Stimulated activated memory B cell treated with anti-CD40 and anti-IgM and Interleukin-4, amounts not matched to agents 10 μg/mL and 1 μg/mL and 100 μg/mL, for 72 hours (primary cell): ENCODE results near the gene ELMO2.

Experiments used
- ATAC-seq: fragments of 150-1000 bp; cut with Tn5 transposase; 2 replicates; pipeline ENCODE4 v1.10.0; 2021
- H3K27ac Mint-ChIP-seq: one replicate; pipeline ENCODE4 v1.8.0; 2022; ENCODE audit warnings: mild to moderate bottlenecking, mixed read lengths
- H3K27me3 Mint-ChIP-seq: one replicate; pipeline ENCODE4 v1.8.0; 2022; ENCODE audit warnings: mixed read lengths
- H3K36me3 Mint-ChIP-seq: one replicate; pipeline ENCODE4 v1.8.0; 2022; ENCODE audit warnings: mixed read lengths
- H3K4me1 Mint-ChIP-seq: one replicate; pipeline ENCODE4 v1.8.0; 2022; ENCODE audit warnings: mixed read lengths
- H3K4me3 Mint-ChIP-seq: one replicate; pipeline ENCODE4 v1.8.0; 2022; ENCODE audit warnings: mild to moderate bottlenecking, moderate library complexity, mixed read lengths
- H3K9me3 Mint-ChIP-seq: one replicate; pipeline ENCODE4 v1.8.0; 2022; ENCODE audit warnings: mixed read lengths

Gene ELMO2

DNA sequence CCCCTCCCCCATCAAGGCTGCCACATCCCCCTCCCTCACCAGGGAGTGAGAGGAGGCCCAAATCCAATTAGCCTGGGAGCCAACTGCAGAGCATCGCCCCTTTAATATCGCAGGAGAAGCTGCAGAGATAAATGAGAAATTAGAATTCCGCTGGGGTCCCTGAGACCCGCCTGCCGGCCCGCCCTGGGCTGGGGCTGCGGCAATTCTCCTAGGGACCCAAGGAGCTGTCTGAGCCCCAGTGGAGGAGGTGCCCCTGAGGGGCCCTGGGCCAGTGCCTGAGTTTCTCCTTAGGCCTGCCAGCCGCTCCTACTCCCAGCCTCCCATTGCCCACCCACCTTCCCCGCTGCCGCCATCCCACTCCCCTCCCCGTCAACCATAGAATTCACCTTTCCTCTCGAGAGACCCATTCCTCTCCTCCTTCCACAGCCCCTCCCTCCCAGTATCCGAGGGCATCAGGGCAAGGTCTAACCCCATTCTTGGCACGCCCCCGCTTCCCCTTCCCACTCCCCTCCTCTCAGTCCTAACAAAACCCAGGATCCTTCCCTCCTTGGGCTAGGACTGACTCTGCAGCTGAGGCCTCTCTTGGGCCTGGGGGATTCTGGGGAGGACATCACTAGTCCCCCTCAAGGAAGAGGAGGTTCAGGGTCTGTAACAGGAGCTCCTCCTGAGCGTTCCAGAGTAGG lies 78.1 kb downstream of the ELMO2 start:
- Mint-ChIP-seq H3K4me3 (no peak overlapping the region), H3K9me3 (no peaks in the 10 kb centered on the region), H3K36me3 (no peaks in the 10 kb centered on the region), H3K27me3 (peaks cover 51% of the 10 kb centered on the region), H3K4me1 (no peaks in the 10 kb centered on the region), H3K27ac (no peak overlapping the region)
- no peak for ATAC-seq

DNA sequence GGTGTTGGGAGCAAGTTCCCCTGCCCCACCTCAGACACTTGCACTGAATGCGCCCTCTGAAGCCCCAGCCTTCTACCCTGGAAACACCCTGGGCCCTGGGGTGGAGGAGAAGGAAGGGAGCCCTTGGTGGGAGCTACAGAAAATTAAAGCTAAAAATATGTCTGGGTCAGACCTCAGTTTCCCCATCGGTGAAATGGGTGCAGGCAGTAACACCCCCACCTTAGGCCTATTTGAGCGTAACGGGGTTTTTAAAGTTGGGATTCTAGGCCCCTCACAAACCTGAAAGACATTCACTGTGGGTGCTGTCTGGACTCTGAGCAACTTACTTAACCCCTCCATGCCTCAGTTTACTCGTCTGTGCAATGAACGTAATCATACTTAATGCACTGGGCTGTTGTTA lies 78.9 kb downstream of the ELMO2 start:
- Mint-ChIP-seq H3K4me1 (no peaks in the 10 kb centered on the region), H3K27me3 (peaks cover 54% of the 10 kb centered on the region), H3K4me3 (no peak overlapping the region), H3K9me3 (no peaks in the 10 kb centered on the region), H3K27ac (no peak overlapping the region), H3K36me3 (no peaks in the 10 kb centered on the region)
- ATAC-seq: no peak

DNA sequence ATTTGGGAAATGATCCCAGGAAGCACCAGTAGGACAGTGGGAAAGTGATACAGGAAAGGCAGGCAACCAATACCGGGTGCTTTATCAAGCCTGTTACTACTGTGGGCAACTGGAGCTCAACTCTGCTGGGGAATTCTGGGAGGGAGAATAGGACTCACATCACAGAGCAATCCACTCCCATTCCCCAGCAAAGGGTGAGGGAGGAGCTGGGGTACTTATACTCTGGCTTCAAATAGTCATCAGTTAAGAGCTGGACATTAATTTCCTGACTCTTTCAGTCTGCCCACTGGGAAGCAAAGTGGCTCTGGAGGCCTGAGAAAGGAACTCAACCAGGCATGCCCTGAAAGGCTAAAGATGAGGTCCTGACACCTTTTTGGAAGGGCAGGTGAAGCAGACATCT lies 80.6 kb downstream of the ELMO2 start:
- Mint-ChIP-seq H3K27me3 (peaks cover 54% of the 10 kb centered on the region), H3K9me3 (no peaks in the 10 kb centered on the region), H3K4me1 (no peaks in the 10 kb centered on the region), H3K36me3 (no peaks in the 10 kb centered on the region), H3K27ac (no peak overlapping the region), H3K4me3 (no peak overlapping the region)
- no peak for ATAC-seq

DNA sequence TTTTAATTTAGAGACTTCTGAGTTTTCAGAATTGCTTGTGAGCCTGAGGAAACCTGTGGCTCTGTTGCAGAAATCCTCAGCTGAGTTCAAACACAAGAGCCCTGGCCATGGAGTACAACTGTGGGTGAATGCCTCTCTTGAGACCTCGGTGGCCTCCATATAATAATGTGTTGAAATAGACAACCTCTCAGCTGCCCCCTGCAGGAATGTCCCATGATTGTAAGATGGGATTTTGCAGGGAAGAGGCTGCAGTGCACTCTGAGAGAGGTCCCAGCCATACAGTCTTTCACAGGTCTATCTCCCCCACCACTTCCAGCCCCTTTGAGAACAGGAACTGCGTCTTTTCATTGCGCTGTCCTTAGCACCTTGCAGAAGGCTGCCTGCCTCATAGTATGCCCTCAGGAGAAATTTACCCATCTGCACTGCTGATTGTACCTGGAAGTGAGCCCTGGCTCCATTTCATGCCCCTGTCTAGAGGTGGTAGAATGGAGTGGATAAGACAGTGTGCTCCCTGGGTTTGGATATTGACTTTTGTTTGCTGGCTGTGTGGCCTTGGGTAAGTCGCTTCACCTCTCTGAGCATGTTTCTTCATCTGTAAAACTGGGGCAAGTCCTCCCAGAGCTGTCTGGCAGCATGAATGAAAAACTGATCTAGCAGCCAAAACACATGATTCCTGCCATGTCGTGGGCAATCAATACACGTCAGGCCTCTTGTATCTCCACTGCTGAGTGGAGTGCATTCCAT lies 81.3 kb downstream of the ELMO2 start:
- no peak overlapping the region for H3K4me3 Mint-ChIP-seq
- peaks cover 55% of the 10 kb centered on the region for H3K27me3 Mint-ChIP-seq
- no peaks in the 10 kb centered on the region for H3K4me1 Mint-ChIP-seq
- no peaks in the 10 kb centered on the region for H3K9me3 Mint-ChIP-seq
- ATAC-seq: no peak
- H3K36me3 Mint-ChIP-seq: no peaks in the 10 kb centered on the region
- no peak overlapping the region for H3K27ac Mint-ChIP-seq

DNA sequence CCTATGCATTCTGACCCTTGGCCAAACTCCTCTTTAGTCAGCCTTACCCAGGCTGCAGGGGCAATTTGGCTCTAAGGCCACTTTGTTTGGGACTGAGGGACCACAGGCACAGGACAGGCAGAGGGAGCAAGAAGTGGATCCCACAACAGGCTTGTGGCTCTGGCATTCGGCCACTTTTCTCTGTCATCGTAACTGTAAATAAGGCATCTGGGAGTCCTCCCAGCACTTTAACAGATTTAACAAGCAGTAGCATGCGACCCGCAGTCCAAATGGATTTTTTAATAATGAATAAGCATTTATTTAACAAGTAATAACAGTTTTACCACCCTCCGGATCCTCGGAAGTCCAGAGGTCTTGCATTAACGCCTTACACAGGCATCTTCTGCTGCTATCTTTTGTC lies 82.0 kb downstream of the ELMO2 start:
- ATAC-seq: no peak
- Mint-ChIP-seq H3K4me1 (no peaks in the 10 kb centered on the region), H3K27ac (no peak overlapping the region), H3K9me3 (no peaks in the 10 kb centered on the region), H3K4me3 (no peak overlapping the region), H3K27me3 (peaks cover 54% of the 10 kb centered on the region), H3K36me3 (no peaks in the 10 kb centered on the region)

DNA sequence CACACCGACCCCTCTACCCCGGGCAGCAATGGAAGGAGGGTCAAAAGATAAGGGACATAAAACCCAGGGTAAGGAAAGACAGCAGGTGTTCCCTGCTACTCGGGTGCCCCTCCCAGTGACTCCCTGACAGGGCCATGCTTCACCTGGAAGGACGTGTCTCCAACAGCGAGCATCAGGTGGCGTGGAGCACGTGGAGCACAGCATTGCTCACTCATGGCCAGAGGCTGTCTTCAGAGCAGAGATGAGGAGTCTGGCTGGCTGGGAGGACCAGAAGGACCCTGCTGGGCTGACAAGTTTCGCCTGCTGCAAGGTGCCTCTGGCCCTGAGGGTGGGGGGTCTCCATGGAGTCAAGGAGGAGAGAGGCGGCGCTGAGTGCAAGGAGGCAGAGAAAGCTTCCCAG lies 82.9 kb downstream of the ELMO2 start:
- Mint-ChIP-seq H3K27me3 (peaks cover 54% of the 10 kb centered on the region), H3K4me1 (no peaks in the 10 kb centered on the region), H3K36me3 (no peaks in the 10 kb centered on the region), H3K9me3 (no peaks in the 10 kb centered on the region), H3K4me3 (no peak overlapping the region), H3K27ac (no peak overlapping the region)
- no peak for ATAC-seq

DNA sequence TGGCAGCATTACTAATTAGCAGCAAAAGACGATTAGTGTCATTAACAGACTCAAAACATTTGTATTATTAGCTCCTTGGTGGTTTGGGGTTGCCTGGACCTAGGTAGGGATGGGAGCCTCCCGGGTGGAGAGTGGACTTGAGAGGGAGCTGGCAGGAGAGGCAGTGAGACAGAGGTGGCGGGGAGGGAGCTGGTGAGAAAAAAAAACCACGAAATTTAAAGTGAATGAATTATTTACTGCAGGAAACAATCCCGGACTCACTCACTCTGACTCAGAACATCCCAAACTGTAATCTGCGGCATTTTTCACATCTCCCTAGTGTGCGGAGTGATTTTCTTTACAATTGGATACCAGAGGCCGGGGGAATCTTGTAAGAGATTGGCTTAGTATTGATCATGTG lies 83.8 kb downstream of the ELMO2 start:
- no peak overlapping the region for H3K4me3 Mint-ChIP-seq
- peaks cover 54% of the 10 kb centered on the region for H3K27me3 Mint-ChIP-seq
- no peaks in the 10 kb centered on the region for H3K9me3 Mint-ChIP-seq

DNA sequence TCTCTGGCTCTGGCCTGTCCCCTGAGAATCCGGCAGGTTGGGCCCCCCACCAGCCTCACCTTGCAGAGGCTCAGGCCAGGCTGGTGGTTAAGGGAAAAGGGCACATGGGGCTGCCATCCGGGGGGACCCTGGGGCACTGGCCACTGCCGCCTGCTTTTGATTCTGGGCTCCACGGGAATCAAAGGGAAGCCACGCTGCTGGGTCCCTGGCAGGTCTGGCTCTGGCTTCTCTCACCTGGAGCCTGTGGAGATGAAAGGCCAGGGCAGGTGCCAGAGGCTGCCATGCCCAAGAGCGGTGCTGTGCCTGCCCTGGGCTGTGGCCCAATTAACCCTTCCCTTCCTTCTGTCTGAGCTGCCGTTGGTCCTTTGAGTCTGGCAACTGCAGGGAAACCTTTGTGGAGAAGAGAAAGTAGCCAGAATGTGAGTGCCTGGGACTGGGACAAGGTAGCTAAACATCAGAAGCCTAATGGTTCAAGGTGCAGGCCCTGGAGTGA lies 88.7 kb downstream of the ELMO2 start:
- Mint-ChIP-seq H3K36me3 (no peaks in the 10 kb centered on the region), H3K9me3 (no peaks in the 10 kb centered on the region), H3K4me1 (no peaks in the 10 kb centered on the region), H3K27me3 (peaks cover 89% of the 10 kb centered on the region), H3K4me3 (no peak overlapping the region), H3K27ac (no peak overlapping the region)
- no peak for ATAC-seq

More for the DNA sequence above, 83.8 kb downstream of the ELMO2 start:
- Mint-ChIP-seq H3K36me3 (no peaks in the 10 kb centered on the region), H3K4me1 (no peaks in the 10 kb centered on the region), H3K27ac (no peak overlapping the region)
- ATAC-seq: no peak

DNA sequence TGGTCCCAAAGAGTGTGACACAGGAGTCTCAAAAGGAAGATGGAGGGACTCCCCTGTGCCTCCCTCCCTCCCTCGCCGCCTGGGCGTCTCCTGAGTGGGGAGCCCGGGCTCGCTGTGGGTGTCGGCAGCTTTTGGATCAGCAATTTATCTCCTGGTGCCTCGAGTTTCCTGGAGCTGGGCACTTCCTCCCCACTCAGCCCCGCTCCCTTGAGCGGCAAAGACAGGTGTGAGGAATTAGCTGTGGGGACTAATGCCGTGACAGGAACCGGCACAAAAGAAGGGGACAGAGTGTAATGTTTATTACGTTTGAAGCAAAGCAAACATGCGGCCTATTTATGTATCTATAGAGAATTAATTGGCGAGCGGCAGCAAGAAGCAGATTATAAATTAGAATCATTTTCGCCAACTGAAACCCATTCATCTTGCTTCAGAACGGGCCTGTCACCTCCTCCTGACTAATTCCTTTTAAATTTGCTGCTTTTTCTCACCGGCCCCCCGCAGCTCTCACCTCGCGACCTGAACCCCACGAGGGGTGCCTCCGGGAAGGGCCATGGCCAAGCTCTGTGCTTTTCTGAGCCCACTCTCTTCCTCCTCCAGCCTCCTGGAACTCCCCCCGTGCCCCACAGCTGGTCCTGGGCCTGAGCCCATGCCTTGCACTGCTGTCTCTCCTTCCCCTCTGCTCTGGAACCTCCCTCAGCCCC lies 89.3 kb downstream of the ELMO2 start:
- H3K27ac Mint-ChIP-seq: no peak overlapping the region

More for the DNA sequence above, 89.3 kb downstream of the ELMO2 start:
- no peak overlapping the region for H3K4me3 Mint-ChIP-seq
- H3K9me3 Mint-ChIP-seq: no peaks in the 10 kb centered on the region
- ATAC-seq: no peak
- H3K36me3 Mint-ChIP-seq: no peaks in the 10 kb centered on the region
- H3K4me1 Mint-ChIP-seq: peaks cover 2% of the 10 kb centered on the region
- H3K27me3 Mint-ChIP-seq: peaks cover 87% of the 10 kb centered on the region
